Stomach (tissue), 9 donors: ENCODE measurements around the gene PRKCZ. TPM values are rescaled to one million over a fixed set of nuclear protein-coding genes. Genes with fewer than 3 reads are reported as not detected.

ENCODE experiments used
- DNase-seq, 2 donors: peaks; one replicate each; pipeline versions ENCODE4 v3.0.0 to v3.0.0-alpha.2; 2013 to 2019
- H3K27ac ChIP-seq, 5 donors: fragments of 200-600 bp in 4 of 5; sonication (generic) in 4 of 5; one replicate each; pipeline ENCODE4 v1.5.1; 2013 to 2019; ENCODE audit warnings: mild to moderate bottlenecking in 1 of 5, moderate library complexity in 1 of 5
- H3K27me3 ChIP-seq, 3 donors: fragments of 200-600 bp; sonication (generic); one replicate each; pipeline ENCODE4 v1.5.1; 2017 to 2019; ENCODE audit warnings: mixed run types in 1 of 3
- H3K36me3 ChIP-seq, 4 donors: fragments of 200-600 bp; sonication (generic); 1 replicate in 3 of 4; 2 replicates in 1 of 4; pipeline ENCODE4 v1.5.1; 2016 to 2019
- H3K4me1 ChIP-seq, 4 donors: fragments of 200-600 bp; sonication (generic); one replicate each; pipeline ENCODE4 v1.5.1; 2016 to 2019
- H3K4me3 ChIP-seq, 4 donors: fragments of 200-600 bp; sonication (generic) in 3 of 4; one replicate each; pipeline ENCODE4 v1.5.1; 2016 to 2019; ENCODE audit warnings: mild to moderate bottlenecking in 1 of 4
- H3K9me3 ChIP-seq, 4 donors: fragments of 200-600 bp; sonication (generic); one replicate each; pipeline ENCODE4 v1.5.1; 2016 to 2019
- CTCF ChIP-seq, 7 experiments: fragments of 450-650 bp in 4 of 7; fragments of 200-600 bp in 3 of 7; sonication (generic) in 3 of 7; IDR thresholded peaks; one replicate each; pipeline ENCODE4 v1.5.1; 2016 to 2019; ENCODE audit warnings: antibody characterized with exemption in 7 of 7, control low read depth in 2 of 7, mild to moderate bottlenecking in 1 of 7
- EP300 ChIP-seq: sonication (generic); formaldehyde crosslinking; IDR thresholded peaks from one replicate; pipeline ENCODE4 v1.6.1; 2017; ENCODE audit warnings: antibody characterized with exemption
- POLR2A ChIP-seq, 4 donors: fragments of 450-650 bp; IDR thresholded peaks; one replicate each; pipeline ENCODE4 v1.6.1; 2016; ENCODE audit warnings: antibody characterized with exemption in 4 of 4, control low read depth in 2 of 4, mild to moderate bottlenecking in 1 of 4, moderate library complexity in 1 of 4
- POLR2AphosphoS5 ChIP-seq, 3 donors: sonication (generic); formaldehyde crosslinking; IDR thresholded peaks; one replicate each; pipeline ENCODE4 v1.6.1; 2016; ENCODE audit warnings: antibody characterized with exemption in 3 of 3
- WGBS, 5 donors: extraction: QIAGEN DNeasy Blood & Tissue Kit in 3 of 5; methylation state at CpG; one replicate each; pipeline versions ENCODE4 v1.1.5 to v1.1.7; 2013 to 2018; 5-methylcytosine and 5-hydroxymethylcytosine counted together
- intact Hi-C: fragments of 100-400 bp; cut with DNase I; formaldehyde crosslinking; loops from one replicate; pipeline ENCODE4 v1.15.1; 2023; ENCODE audit warnings: low total_unique reads
- polyA plus RNA-seq, 3 donors: library from polyadenylated mRNA; stranded (reverse); fragments of 200-250 nt; gene quantifications; one replicate each; pipeline ENCODE4 v1.2.3, GENCODE V29; 2013
- total RNA-seq, 5 donors: library from RNA; depleted of rRNA; stranded (reverse); fragments of >200 nt; gene quantifications; one replicate each; pipeline versions ENCODE4 v1.1.0 to v1.2.3, GENCODE V29; 2014 to 2016
- donor health status: healthy with polysubstance abuse.
- donor health status: Bipolar disorder and iron deficiency.
- donor health status: healthy.

The PRKCZ gene
- total and polyA plus RNA-seq, 8 donors: 11.1 to 55.8 (median 25.5) TPM

GRCh38 chr1:2170211-2170610, 120.0 kb downstream of the PRKCZ start:
- TF ChIP-seq POLR2A (IDR thresholded peaks at IDR 0.05) (no peak), EP300 (no peak), POLR2AphosphoS5 (IDR thresholded peaks at IDR 0.05) (no peak), CTCF (IDR thresholded peaks at IDR 0.05) (no peak)
- no peaks in the 10 kb centered on the region for H3K9me3 ChIP-seq
- 75 to 86% (median 84%) methylated on average over 11 of the region's 11 CpGs for WGBS, 5 donors
- peaks cover 0 to 20% (median 13%) of the 10 kb centered on the region in 4 donors for H3K36me3 ChIP-seq
- peaks cover 0 to 13% (median 10%) of the 10 kb centered on the region in 4 donors for H3K4me1 ChIP-seq
- intact Hi-C loops: no loop called here
- H3K27me3 ChIP-seq: no peaks in the 10 kb centered on the region
- no peak for DNase-seq
- no peak overlapping the region for H3K27ac ChIP-seq
- no peak overlapping the region for H3K4me3 ChIP-seq

DNA sequence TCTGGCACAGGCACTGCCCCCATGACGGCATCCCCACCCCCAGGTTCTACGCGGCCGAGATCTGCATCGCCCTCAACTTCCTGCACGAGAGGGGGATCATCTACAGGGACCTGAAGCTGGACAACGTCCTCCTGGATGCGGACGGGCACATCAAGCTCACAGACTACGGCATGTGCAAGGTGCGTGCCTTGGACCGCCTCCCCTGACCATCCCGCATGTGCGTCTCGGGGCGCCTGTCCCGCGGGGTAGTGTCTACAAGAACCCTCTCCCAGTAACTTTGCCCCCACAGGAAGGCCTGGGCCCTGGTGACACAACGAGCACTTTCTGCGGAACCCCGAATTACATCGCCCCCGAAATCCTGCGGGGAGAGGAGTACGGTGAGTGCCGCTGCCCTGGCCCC, 121.8 kb downstream of the PRKCZ start:
- intact Hi-C loops: no loop called here
- no peak for TF ChIP-seq POLR2AphosphoS5 (IDR thresholded peaks at IDR 0.05)
- no peak for TF ChIP-seq CTCF (IDR thresholded peaks at IDR 0.05)
- TF ChIP-seq EP300: no peak
- no peak for TF ChIP-seq POLR2A (IDR thresholded peaks at IDR 0.05)
- H3K27ac ChIP-seq: no peak overlapping the region
- peaks cover 0 to 13% (median 10%) of the 10 kb centered on the region in 4 donors for H3K4me1 ChIP-seq
- no peak for DNase-seq
- 95 to 97% (median 95%) methylated on average over 19 to 26 of the region's 26 CpGs for WGBS, 5 donors
- peaks cover 0 to 24% (median 17%) of the 10 kb centered on the region in 4 donors for H3K36me3 ChIP-seq
- no peak overlapping the region for H3K4me3 ChIP-seq
- no peaks in the 10 kb centered on the region for H3K27me3 ChIP-seq
- no peaks in the 10 kb centered on the region for H3K9me3 ChIP-seq

DNA sequence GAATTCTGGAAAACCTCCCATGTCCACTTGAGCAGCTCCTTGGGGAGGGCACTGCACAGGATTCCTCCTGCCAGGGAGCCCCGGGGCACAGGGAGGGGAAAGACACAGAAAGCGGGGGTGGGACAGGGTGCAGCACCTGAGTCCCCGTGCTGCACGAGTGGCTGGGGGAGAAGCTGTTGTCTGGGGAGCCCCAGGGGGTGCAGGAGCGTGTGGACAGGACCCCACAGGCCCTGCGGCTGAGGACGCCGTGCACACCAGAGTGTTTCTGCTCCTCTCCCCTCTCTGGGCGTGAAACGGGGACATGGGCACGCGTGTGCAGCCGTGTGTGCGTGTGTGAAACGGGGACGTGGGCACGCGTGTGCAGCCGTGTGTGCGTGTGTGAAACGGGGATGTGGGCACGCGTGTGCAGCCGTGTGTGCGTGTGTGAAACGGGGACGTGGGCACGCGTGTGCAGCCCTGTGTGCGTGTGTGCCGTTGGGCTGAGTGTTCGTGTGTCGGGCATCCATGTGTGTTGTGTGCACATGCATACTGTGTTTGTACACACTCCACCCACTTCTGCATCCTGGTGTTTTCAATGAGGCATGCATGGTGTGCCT, 122.4 kb downstream of the PRKCZ start:
- peaks cover 0 to 28% (median 19%) of the 10 kb centered on the region in 4 donors for H3K36me3 ChIP-seq
- WGBS, 5 donors: 90 to 96% (median 93%) methylated on average over 30 to 33 of the region's 33 CpGs

More for the DNA sequence above, 122.4 kb downstream of the PRKCZ start:
- TF ChIP-seq CTCF (IDR thresholded peaks at IDR 0.05) (no peak), EP300 (no peak), POLR2A (IDR thresholded peaks at IDR 0.05) (no peak), POLR2AphosphoS5 (IDR thresholded peaks at IDR 0.05) (no peak)
- intact Hi-C loops: no loop called here
- Histone ChIP-seq H3K27me3 (no peaks in the 10 kb centered on the region), H3K4me1 (peaks cover 0 to 13% (median 10%) of the 10 kb centered on the region in 4 donors), H3K4me3 (no peak overlapping the region), H3K9me3 (no peaks in the 10 kb centered on the region), H3K27ac (no peak overlapping the region)
- DNase-seq: no peak
